ENCODE measurements around the gene EXOG.

The EXOG gene

DNA sequence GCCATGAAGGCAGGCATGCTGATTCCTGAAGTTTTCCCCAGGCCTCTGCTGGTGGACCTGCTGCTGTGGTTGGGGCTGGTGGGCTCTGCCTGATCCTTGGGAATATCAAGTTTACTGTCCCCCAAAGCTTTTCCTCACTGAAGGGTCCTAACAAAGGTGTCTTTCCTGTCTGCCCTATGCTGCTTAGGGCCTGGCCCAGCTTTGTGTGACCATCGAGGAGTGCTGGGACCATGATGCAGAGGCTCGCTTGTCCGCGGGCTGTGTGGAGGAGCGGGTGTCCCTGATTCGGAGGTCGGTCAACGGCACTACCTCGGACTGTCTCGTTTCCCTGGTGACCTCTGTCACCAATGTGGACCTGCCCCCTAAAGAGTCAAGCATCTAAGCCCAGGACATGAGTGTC, 13.2 kb upstream of the EXOG start:
- no peak for ATAC-seq
- no peak for TF ChIP-seq ZFP30 (CRISPR knock-in tag; IDR thresholded peaks at IDR 0.05)
- TF ChIP-seq GLIS3 (CRISPR knock-in tag; IDR thresholded peaks at IDR 0.05) = no peak
- TF ChIP-seq ISL1 (CRISPR knock-in tag; IDR thresholded peaks at IDR 0.05) = no peak
- TF ChIP-seq OSR1 (CRISPR knock-in tag; IDR thresholded peaks at IDR 0.05) = no peak
- no peak for TF ChIP-seq ARNTL (CRISPR knock-in tag; IDR thresholded peaks at IDR 0.05; ENCODE audit: borderline replicate concordance, low read depth)
- TF ChIP-seq, protein P1, sequence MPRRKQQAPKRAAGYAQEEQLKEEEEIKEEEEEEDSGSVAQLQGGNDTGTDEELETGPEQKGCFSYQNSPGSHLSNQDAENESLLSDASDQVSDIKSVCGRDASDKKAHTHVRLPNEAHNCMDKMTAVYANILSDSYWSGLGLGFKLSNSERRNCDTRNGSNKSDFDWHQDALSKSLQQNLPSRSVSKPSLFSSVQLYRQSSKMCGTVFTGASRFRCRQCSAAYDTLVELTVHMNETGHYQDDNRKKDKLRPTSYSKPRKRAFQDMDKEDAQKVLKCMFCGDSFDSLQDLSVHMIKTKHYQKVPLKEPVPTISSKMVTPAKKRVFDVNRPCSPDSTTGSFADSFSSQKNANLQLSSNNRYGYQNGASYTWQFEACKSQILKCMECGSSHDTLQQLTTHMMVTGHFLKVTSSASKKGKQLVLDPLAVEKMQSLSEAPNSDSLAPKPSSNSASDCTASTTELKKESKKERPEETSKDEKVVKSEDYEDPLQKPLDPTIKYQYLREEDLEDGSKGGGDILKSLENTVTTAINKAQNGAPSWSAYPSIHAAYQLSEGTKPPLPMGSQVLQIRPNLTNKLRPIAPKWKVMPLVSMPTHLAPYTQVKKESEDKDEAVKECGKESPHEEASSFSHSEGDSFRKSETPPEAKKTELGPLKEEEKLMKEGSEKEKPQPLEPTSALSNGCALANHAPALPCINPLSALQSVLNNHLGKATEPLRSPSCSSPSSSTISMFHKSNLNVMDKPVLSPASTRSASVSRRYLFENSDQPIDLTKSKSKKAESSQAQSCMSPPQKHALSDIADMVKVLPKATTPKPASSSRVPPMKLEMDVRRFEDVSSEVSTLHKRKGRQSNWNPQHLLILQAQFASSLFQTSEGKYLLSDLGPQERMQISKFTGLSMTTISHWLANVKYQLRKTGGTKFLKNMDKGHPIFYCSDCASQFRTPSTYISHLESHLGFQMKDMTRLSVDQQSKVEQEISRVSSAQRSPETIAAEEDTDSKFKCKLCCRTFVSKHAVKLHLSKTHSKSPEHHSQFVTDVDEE (CRISPR knock-in tag; IDR thresholded peaks at IDR 0.05) = no peak
- TF ChIP-seq CSDC2 (CRISPR knock-in tag; IDR thresholded peaks at IDR 0.05) = no peak
- no peak for TF ChIP-seq SNAI2 (CRISPR knock-in tag; IDR thresholded peaks at IDR 0.05)
- no peak for TF ChIP-seq ZNF565 (CRISPR knock-in tag; conservative IDR thresholded peaks at IDR 0.05; ENCODE audit: low read depth)
- TF ChIP-seq PPARA (CRISPR knock-in tag; IDR thresholded peaks at IDR 0.05; ENCODE audit: borderline replicate concordance) = no peak
- TF ChIP-seq RARB (CRISPR knock-in tag; IDR thresholded peaks at IDR 0.05) = no peak

DNA sequence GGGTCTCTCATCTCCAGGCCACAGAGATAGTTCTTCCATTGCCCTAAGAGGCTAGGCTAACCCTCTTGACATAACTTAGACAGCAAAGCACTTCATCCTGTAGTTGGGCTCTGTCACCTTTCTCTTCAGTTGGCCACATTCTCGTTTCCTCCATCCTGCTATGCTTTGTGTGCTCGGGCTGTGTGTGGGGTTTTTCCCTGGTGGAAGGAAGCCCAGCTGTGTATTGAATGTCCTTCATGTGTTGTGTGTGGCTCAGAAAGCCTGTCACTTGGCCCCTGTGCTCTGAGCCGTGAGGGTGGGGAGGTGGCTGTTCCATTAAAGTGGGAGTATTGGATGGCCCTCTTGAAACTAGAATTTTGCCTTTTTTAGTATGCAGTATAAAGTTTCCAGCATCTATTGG, 8.8 kb upstream of the EXOG start:
- no peak for ATAC-seq
- no peak for TF ChIP-seq ZC3H10 (CRISPR knock-in tag; IDR thresholded peaks at IDR 0.05)
- TF ChIP-seq ZFP30 (CRISPR knock-in tag; IDR thresholded peaks at IDR 0.05) = no peak

- no peak for ATAC-seq
- no peak for TF ChIP-seq TOX (CRISPR knock-in tag; IDR thresholded peaks at IDR 0.05; ENCODE audit: borderline replicate concordance)
- no peak for TF ChIP-seq ZC3H10 (CRISPR knock-in tag; IDR thresholded peaks at IDR 0.05)
- no peak for TF ChIP-seq RARB (CRISPR knock-in tag; IDR thresholded peaks at IDR 0.05)
- no peak for TF ChIP-seq GLIS3 (CRISPR knock-in tag; IDR thresholded peaks at IDR 0.05)
- TF ChIP-seq, protein P1 (CRISPR knock-in tag; IDR thresholded peaks at IDR 0.05) = no peak
- TF ChIP-seq, protein P2, sequence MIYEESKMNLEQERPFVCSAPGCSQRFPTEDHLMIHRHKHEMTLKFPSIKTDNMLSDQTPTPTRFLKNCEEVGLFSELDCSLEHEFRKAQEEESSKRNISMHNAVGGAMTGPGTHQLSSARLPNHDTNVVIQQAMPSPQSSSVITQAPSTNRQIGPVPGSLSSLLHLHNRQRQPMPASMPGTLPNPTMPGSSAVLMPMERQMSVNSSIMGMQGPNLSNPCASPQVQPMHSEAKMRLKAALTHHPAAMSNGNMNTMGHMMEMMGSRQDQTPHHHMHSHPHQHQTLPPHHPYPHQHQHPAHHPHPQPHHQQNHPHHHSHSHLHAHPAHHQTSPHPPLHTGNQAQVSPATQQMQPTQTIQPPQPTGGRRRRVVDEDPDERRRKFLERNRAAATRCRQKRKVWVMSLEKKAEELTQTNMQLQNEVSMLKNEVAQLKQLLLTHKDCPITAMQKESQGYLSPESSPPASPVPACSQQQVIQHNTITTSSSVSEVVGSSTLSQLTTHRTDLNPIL (CRISPR knock-in tag; IDR thresholded peaks at IDR 0.05; ENCODE audit: low read depth) = no peak
- no peak for TF ChIP-seq ESRRG (CRISPR knock-in tag; IDR thresholded peaks at IDR 0.05)
These were observed 7.2 kb upstream of the EXOG start for GRCh38 chr3:38488949-38489348.

DNA sequence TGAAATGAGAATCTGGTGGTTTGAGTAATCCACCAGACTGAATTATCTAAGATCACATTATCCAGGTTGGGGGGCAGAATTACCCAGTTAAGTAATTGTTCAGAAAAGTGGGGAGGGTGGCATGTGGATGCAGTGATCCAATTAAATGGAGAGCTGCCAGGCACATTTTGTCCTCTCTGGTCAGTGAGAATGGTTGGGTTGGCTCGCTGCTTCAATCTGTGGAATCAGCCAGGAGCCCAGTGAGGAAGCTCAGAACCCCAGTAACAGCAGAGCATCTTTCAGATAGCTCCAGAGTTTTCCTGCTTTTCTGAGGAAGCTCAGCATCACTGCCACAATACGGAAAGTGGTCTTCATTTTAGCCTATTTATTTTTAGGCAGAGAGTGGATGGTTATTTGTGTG, 6.4 kb upstream of the EXOG start:
- ATAC-seq = no peak
- TF ChIP-seq, protein P1 (CRISPR knock-in tag; IDR thresholded peaks at IDR 0.05) = no peak
- no peak for TF ChIP-seq ESRRG (CRISPR knock-in tag; IDR thresholded peaks at IDR 0.05)
- no peak for TF ChIP-seq ZNF8 (CRISPR knock-in tag; IDR thresholded peaks at IDR 0.05)
- no peak for TF ChIP-seq TOX (CRISPR knock-in tag; IDR thresholded peaks at IDR 0.05; ENCODE audit: borderline replicate concordance)
- no peak for TF ChIP-seq ZNF565 (CRISPR knock-in tag; conservative IDR thresholded peaks at IDR 0.05; ENCODE audit: low read depth)
- TF ChIP-seq, protein P3, sequence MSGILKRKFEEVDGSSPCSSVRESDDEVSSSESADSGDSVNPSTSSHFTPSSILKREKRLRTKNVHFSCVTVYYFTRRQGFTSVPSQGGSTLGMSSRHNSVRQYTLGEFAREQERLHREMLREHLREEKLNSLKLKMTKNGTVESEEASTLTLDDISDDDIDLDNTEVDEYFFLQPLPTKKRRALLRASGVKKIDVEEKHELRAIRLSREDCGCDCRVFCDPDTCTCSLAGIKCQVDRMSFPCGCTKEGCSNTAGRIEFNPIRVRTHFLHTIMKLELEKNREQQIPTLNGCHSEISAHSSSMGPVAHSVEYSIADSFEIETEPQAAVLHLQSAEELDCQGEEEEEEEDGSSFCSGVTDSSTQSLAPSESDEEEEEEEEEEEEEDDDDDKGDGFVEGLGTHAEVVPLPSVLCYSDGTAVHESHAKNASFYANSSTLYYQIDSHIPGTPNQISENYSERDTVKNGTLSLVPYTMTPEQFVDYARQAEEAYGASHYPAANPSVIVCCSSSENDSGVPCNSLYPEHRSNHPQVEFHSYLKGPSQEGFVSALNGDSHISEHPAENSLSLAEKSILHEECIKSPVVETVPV (CRISPR knock-in tag; IDR thresholded peaks at IDR 0.05) = no peak
- no peak for TF ChIP-seq PPARA (CRISPR knock-in tag; IDR thresholded peaks at IDR 0.05; ENCODE audit: borderline replicate concordance)
- TF ChIP-seq RARB (CRISPR knock-in tag; IDR thresholded peaks at IDR 0.05) = no peak
- TF ChIP-seq ARNTL (CRISPR knock-in tag; IDR thresholded peaks at IDR 0.05; ENCODE audit: borderline replicate concordance, low read depth) = no peak
- no peak for TF ChIP-seq GLIS3 (CRISPR knock-in tag; IDR thresholded peaks at IDR 0.05)
- TF ChIP-seq ZC3H10 (CRISPR knock-in tag; IDR thresholded peaks at IDR 0.05) = no peak
- TF ChIP-seq, protein P2 (CRISPR knock-in tag; IDR thresholded peaks at IDR 0.05; ENCODE audit: low read depth) = no peak

Measured in SK-N-SH treated with all-trans-retinoic acid at 6 μM for 48 hours (cell line).